Pancreas (tissue), 10 donors: ENCODE data around the gene MPLKIP. TPM values are rescaled to one million over a fixed set of nuclear protein-coding genes. Genes with fewer than 3 reads are reported as not detected.
"Not testable (repeated sequence)": the region's sequence is repeated elsewhere in the genome, so short reads cannot be mapped to it uniquely, and the experiment has no call there.

Experiments
- ATAC-seq, 4 donors: fragments of 200-7000 bp; cut with Tn5 transposase; one replicate each; pipeline versions ENCODE4 v1.8.0 to v1.9.1; 2020; ENCODE audit warnings: mild to moderate bottlenecking in 4 of 4, moderate library complexity in 4 of 4
- DNase-seq, 6 donors: peaks; one replicate each; pipeline ENCODE4 v3.0.0-alpha.2; 2020
- FAIRE-seq: peaks from 2 replicates; lab custom pipeline; 2012; peaks lifted over from hg19 to GRCh38; lab: Jason Lieb, UNC
- H3K27ac ChIP-seq, 4 donors: fragments of 200-600 bp; sonication (generic); 1 replicate in 3 of 4; 2 replicates in 1 of 4; pipeline versions ENCODE4 v1.5.0 to v1.8.0; 2020
- H3K27me3 ChIP-seq, 4 donors: fragments of 200-600 bp; one replicate each; pipeline ENCODE4 v1.8.0; 2021
- H3K36me3 ChIP-seq, 3 donors: fragments of 200-600 bp; sonication (generic) in 1 of 3; one replicate each; pipeline versions ENCODE4 v1.5.0 to v1.8.0; 2020 to 2021
- H3K4me1 ChIP-seq, 3 donors: fragments of 200-600 bp; one replicate each; pipeline ENCODE4 v1.8.0; 2021
- H3K4me3 ChIP-seq, 4 donors: fragments of 200-600 bp; sonication (generic) in 2 of 4; one replicate each; pipeline versions ENCODE4 v1.5.0 to v1.8.0; 2020 to 2021
- H3K9me3 ChIP-seq, 4 donors: fragments of 200-600 bp; one replicate each; pipeline ENCODE4 v1.8.0; 2021
- WGBS, 2 donors: extraction: QIAGEN DNeasy Blood & Tissue Kit; methylation state at CpG; one replicate each; pipeline ENCODE4 v1.1.7; 2013; 5-methylcytosine and 5-hydroxymethylcytosine counted together
- intact Hi-C, 3 donors: fragments of 100-400 bp; cut with DNase I; formaldehyde crosslinking; loops; one replicate each; pipeline versions ENCODE4 v1.11.1 to v1.14.2; 2022
- polyA plus RNA-seq, 2 donors: library from polyadenylated mRNA; stranded (reverse); fragments of 200-250 nt; gene quantifications; one replicate each; pipeline ENCODE4 v1.2.3, GENCODE V29; 2013
- total RNA-seq, 6 donors: library from RNA; stranded (reverse); fragmentation: NEBNext Ultra II Directional in 4 of 6; extraction: Animal tissue kit (Norgen Biotek cat#: 25700) in 4 of 6; gene quantifications; one replicate each; pipeline versions ENCODE4 v1.2.1 to v1.2.4, GENCODE V29; 2021 to 2023
- TF ChIP-seq, protein P1 (sequence below), 4 donors: fragments of 200-600 bp; sonication (generic) in 3 of 4; IDR thresholded peaks; one replicate each; pipeline versions ENCODE4 v1.5.0 to v1.8.0; 2021; ENCODE audit warnings: antibody characterized with exemption in 4 of 4
- donor health status: healthy with polysubstance abuse.
- donor health status: DM: no; HTN: no; CAD: no; lungs with moderate emphysema.
- donor health status: DM: no; HTN: no; CAD: no.
- donor health status: control.
- donor health status: control.
- donor health status: Bipolar disorder and iron deficiency.
- donor health status: DM: yes; HTN: yes; CAD: no.
- donor health status: DM: no; HTN: no; CAD: no.
- donor health status: DM: no; HTN: no; CAD: no.
- donor health status: DM: yes; HTN: yes; CAD: no.

The MPLKIP gene
- total and polyA plus RNA-seq, 8 donors: 9.3 to 21.7 (median 15.1) TPM

DNA sequence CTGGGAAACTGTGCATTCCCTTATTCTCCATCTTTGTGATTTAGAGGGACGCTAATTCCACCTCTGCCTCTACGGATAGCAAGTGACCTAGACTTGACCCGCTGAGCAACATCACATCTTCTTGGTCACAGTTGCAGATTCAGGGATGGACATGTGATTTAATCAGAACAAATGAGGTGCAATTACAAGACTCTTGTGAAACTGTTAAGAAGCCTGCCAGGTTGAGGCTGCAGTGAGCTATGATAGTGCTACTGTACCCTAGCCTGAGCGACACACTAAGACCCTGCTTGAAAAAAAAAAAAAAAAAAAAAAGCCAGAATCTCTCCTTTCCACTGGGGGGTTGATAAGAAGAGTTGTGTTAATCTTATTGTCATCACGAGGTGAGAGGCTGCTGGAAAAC lies 14.4 kb downstream of the MPLKIP start:
- TF ChIP-seq, protein P1, sequence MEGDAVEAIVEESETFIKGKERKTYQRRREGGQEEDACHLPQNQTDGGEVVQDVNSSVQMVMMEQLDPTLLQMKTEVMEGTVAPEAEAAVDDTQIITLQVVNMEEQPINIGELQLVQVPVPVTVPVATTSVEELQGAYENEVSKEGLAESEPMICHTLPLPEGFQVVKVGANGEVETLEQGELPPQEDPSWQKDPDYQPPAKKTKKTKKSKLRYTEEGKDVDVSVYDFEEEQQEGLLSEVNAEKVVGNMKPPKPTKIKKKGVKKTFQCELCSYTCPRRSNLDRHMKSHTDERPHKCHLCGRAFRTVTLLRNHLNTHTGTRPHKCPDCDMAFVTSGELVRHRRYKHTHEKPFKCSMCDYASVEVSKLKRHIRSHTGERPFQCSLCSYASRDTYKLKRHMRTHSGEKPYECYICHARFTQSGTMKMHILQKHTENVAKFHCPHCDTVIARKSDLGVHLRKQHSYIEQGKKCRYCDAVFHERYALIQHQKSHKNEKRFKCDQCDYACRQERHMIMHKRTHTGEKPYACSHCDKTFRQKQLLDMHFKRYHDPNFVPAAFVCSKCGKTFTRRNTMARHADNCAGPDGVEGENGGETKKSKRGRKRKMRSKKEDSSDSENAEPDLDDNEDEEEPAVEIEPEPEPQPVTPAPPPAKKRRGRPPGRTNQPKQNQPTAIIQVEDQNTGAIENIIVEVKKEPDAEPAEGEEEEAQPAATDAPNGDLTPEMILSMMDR (IDR thresholded peaks at IDR 0.05): no peak
- H3K27me3 ChIP-seq: no peaks in the 10 kb centered on the region
- WGBS, 2 donors: 93 to 94% methylated on average over 5 of the region's 5 CpGs
- intact Hi-C loops: no loop called here
- FAIRE-seq: no peak
- peaks cover 4 to 5% (median 5%) of the 10 kb centered on the region in 3 donors for H3K4me1 ChIP-seq
- H3K36me3 ChIP-seq: no peaks in the 10 kb centered on the region
- DNase-seq: no peak
- H3K9me3 ChIP-seq: no peaks in the 10 kb centered on the region
- H3K27ac ChIP-seq: no peak overlapping the region
- no peak overlapping the region for H3K4me3 ChIP-seq
- ATAC-seq: no peak

DNA sequence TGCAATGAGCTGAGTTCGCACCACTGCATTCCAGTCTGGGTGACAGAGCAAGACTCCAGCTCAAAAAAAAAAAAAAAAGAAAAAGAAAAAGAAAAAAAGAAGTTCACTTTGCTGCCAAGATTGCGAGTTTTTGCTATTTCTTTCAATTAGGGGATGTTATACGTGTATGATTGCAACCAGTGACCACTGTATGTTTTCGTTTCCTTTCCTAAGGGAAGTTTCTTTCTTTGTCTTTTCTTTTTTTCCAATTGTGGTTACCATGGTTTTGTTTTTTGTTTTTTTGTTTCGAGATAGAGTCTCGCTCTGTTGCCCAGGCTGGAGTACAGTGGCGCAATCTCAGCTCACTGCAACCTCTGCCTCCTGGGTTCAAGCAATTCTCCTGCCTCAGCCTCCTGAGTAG lies 16.2 kb downstream of the MPLKIP start:
- H3K36me3 ChIP-seq, H3K4me1 ChIP-seq, FAIRE-seq, DNase-seq, H3K4me3 ChIP-seq, H3K27ac ChIP-seq, H3K27me3 ChIP-seq, intact Hi-C loops, H3K9me3 ChIP-seq, ATAC-seq: not testable (repeated sequence)
- WGBS, 2 donors: 87 to 97% methylated on average over 7 of the region's 7 CpGs

DNA sequence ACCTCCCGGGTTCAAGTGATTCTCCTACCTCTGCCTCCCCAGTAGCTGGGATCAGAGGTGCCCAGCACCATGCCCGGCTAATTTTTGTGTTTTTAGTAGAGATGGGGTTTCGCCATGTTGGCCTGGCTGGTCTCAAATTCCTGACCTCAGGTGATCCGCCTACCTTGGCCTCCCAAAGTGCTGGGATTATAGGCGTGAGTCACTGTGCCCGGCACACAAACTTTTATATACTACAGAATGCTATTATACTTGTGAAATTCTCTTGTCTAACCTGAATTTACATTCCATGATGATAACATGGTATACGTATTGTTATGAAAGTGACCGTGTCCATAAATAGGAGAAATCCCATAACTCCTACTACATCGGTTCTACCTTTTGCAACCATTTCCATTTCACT lies 17.2 kb downstream of the MPLKIP start:
- FAIRE-seq, H3K4me3 ChIP-seq, H3K4me1 ChIP-seq, H3K27me3 ChIP-seq, DNase-seq, H3K36me3 ChIP-seq, H3K9me3 ChIP-seq, H3K27ac ChIP-seq, intact Hi-C loops: not testable (repeated sequence)
- WGBS, 2 donors: 82 to 87% methylated on average over 9 of the region's 9 CpGs
- peak in 1 of 4 donors; percentile 12 for ATAC-seq

DNA sequence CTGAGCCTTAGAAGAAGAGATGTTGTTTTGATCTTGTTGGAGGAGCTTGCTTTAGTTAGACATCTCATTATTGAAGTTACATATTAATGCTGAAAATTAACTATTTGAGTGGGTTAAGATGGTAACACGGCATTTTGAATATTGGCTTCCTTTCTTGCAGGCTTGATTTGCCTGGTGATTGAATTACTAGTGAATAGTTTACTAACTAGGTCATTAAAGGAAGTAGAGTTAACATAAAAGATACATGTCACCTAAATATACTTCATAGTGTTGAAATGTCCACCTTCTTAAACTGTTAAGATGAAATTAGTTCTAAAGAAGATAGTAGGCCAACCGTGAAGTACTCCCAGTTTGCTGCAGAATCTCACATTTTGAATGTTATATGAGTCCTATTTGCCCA lies 18.5 kb downstream of the MPLKIP start:
- ATAC-seq (no peak), DNase-seq (no peak), FAIRE-seq (no peak)
- H3K27me3 ChIP-seq: no peaks in the 10 kb centered on the region
- no peaks in the 10 kb centered on the region for H3K36me3 ChIP-seq
- WGBS, 2 donors: 62 to 77% methylated on average over 2 of the region's 2 CpGs
- intact Hi-C loops: no loop called here
- H3K4me3 ChIP-seq: no peak overlapping the region
- H3K4me1 ChIP-seq: no peaks in the 10 kb centered on the region
- TF ChIP-seq, protein P1 (IDR thresholded peaks at IDR 0.05): no peak
- no peak overlapping the region for H3K27ac ChIP-seq
- H3K9me3 ChIP-seq: no peaks in the 10 kb centered on the region

DNA sequence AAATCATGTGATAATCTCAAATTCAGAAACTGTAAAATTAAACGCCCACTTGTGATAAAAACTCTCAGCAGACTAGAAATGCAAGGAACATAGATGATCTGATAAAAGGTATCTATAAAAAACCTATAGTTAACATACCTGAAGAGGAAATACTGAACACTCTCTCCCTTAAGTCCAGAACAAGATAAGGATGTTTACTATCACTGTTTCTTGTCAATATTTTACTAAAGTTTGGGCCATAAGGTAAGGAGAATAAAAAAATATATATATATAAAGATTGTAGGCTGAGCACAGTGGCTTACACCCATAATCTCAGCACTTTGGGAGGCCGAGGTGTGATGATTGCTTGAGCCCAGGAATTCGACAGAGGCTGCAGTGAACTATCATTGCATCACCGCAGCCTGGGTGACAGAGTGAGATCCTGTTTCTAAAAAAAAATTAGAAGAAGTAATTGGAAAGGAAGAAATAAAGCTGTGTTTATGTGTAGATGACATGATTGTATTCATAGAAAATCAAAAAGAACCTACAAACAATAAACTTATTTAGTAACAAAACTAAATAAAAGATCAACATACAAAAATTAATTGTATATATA lies 28.4 kb downstream of the MPLKIP start:
- intact Hi-C loops: no loop called here
- ATAC-seq: no peak
- no peak for DNase-seq
- FAIRE-seq: peak; percentile 32
- WGBS, 2 donors: 63 to 75% methylated on average over 4 of the region's 4 CpGs
- TF ChIP-seq, protein P1 (IDR thresholded peaks at IDR 0.05): no peak
- H3K4me1 ChIP-seq: peaks cover 0 to 4% (median 1%) of the 10 kb centered on the region in 3 donors
- H3K27ac ChIP-seq: no peak overlapping the region
- no peaks in the 10 kb centered on the region for H3K36me3 ChIP-seq
- H3K4me3 ChIP-seq: no peak overlapping the region
- no peaks in the 10 kb centered on the region for H3K27me3 ChIP-seq
- H3K9me3 ChIP-seq: no peaks in the 10 kb centered on the region

DNA sequence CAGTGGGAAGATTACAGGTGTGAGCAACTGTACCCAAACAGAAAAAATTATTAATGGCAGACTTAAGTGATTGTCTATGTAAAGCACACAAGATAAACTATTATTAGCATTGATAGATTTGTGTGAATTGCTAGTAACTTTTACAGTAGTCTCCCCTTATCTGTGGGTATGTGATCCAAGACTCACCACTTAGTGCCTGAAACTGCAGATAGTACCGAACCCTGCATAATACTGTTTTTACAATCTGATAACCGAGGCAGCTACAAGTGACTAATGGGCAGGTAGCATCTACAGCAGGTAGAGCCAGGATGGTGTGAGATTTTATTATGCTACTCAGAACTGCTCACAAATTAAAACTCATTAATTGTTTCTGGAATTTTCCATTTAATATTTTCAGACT lies 31.5 kb downstream of the MPLKIP start:
- H3K9me3 ChIP-seq: no peaks in the 10 kb centered on the region
- no peak for DNase-seq
- no peaks in the 10 kb centered on the region for H3K36me3 ChIP-seq
- intact Hi-C loops: no loop called here
- no peak overlapping the region for H3K27ac ChIP-seq
- H3K4me1 ChIP-seq: peaks cover 0 to 26% (median 19%) of the 10 kb centered on the region in 3 donors
- H3K4me3 ChIP-seq: no peak overlapping the region
- ATAC-seq: peak in 2 of 4 donors; percentile 50 to 61
- H3K27me3 ChIP-seq: no peaks in the 10 kb centered on the region
- 37 to 48% methylated on average over 2 of the region's 2 CpGs for WGBS, 2 donors
- FAIRE-seq: no peak
- TF ChIP-seq, protein P1 (IDR thresholded peaks at IDR 0.05): no peak
